Measurements from ENCODE around the gene EYS.

GRCh38 chr6:65450451-65450850 lies 256.6 kb downstream of the EYS start:
- TF ChIP-seq POLR2A (IDR thresholded peaks at IDR 0.05; ENCODE audit: extremely low read depth, insufficient read length) (no peak), CTCF (IDR thresholded peaks at IDR 0.05; ENCODE audit: low read depth, low read length) (no peak)
